Measurements from ENCODE around the gene VWA8.
"Not testable (repeated sequence)": the region's sequence is repeated elsewhere in the genome, so short reads cannot be mapped to it uniquely, and the experiment has no call there.

VWA8 gene

GRCh38 chr13:41546372-41547190 lies 414.3 kb downstream of the VWA8 start:
- Histone ChIP-seq H3K36me3 (ENCODE audit: insufficient read depth) (no peaks in the 10 kb centered on the region), H3K27ac (no peak overlapping the region), H3K9ac (no peak overlapping the region), H3K4me3 (IDR thresholded peaks at IDR 0.05; ENCODE audit: insufficient read depth, low read depth, low read length) (no peak overlapping the region), H2AFZ (ENCODE audit: low read depth) (no peak overlapping the region), H4K20me1 (ENCODE audit: insufficient read depth) (no peaks in the 10 kb centered on the region), H3K4me2 (no peak overlapping the region), H3K79me2 (ENCODE audit: insufficient read depth, low read depth) (no peaks in the 10 kb centered on the region), H3K27me3 (ENCODE audit: insufficient read depth, low read depth) (no peaks in the 10 kb centered on the region), H3K4me1 (ENCODE audit: low read depth, poor library complexity, severe bottlenecking) (no peaks in the 10 kb centered on the region)
- no peak for TF ChIP-seq CTCF (conservative IDR thresholded peaks at IDR 0.05; ENCODE audit: low read depth, low read length)

GRCh38 chr13:41545432-41545707 lies 415.5 kb downstream of the VWA8 start:
- no peak for TF ChIP-seq CTCF (conservative IDR thresholded peaks at IDR 0.05; ENCODE audit: low read depth, low read length)
- H3K9ac ChIP-seq: no peak overlapping the region
- H2AFZ ChIP-seq (ENCODE audit: low read depth): no peak overlapping the region
- no peak overlapping the region for H3K4me3 ChIP-seq (IDR thresholded peaks at IDR 0.05; ENCODE audit: insufficient read depth, low read depth, low read length)
- no peaks in the 10 kb centered on the region for H4K20me1 ChIP-seq (ENCODE audit: insufficient read depth)
- H3K27me3 ChIP-seq (ENCODE audit: insufficient read depth, low read depth): no peaks in the 10 kb centered on the region
- no peaks in the 10 kb centered on the region for H3K79me2 ChIP-seq (ENCODE audit: insufficient read depth, low read depth)
- no peaks in the 10 kb centered on the region for H3K36me3 ChIP-seq (ENCODE audit: insufficient read depth)
- H3K4me1 ChIP-seq (ENCODE audit: low read depth, poor library complexity, severe bottlenecking): no peaks in the 10 kb centered on the region
- H3K27ac ChIP-seq: no peak overlapping the region
- H3K4me2 ChIP-seq: no peak overlapping the region

- Histone ChIP-seq H4K20me1 (ENCODE audit: insufficient read depth) (no peaks in the 10 kb centered on the region), H3K4me3 (IDR thresholded peaks at IDR 0.05; ENCODE audit: insufficient read depth, low read depth, low read length) (no peak overlapping the region), H3K36me3 (ENCODE audit: insufficient read depth) (no peaks in the 10 kb centered on the region), H3K27me3 (ENCODE audit: insufficient read depth, low read depth) (no peaks in the 10 kb centered on the region), H3K4me2 (no peak overlapping the region), H3K79me2 (ENCODE audit: insufficient read depth, low read depth) (no peaks in the 10 kb centered on the region), H3K9ac (no peak overlapping the region), H2AFZ (ENCODE audit: low read depth) (no peak overlapping the region), H3K4me1 (ENCODE audit: low read depth, poor library complexity, severe bottlenecking) (no peaks in the 10 kb centered on the region), H3K27ac (no peak overlapping the region)
- no peak for TF ChIP-seq CTCF (conservative IDR thresholded peaks at IDR 0.05; ENCODE audit: low read depth, low read length)
Measured at GRCh38 chr13:41543664-41544300, 417.1 kb downstream of the VWA8 start.

GRCh38 chr13:41542799-41543198 lies 418.1 kb downstream of the VWA8 start:
- not testable (repeated sequence) for H3K36me3 ChIP-seq (ENCODE audit: insufficient read depth); H2AFZ ChIP-seq (ENCODE audit: low read depth); H3K79me2 ChIP-seq (ENCODE audit: insufficient read depth, low read depth); H3K4me3 ChIP-seq (IDR thresholded peaks at IDR 0.05; ENCODE audit: insufficient read depth, low read depth, low read length); H3K9ac ChIP-seq; H4K20me1 ChIP-seq (ENCODE audit: insufficient read depth); H3K27me3 ChIP-seq (ENCODE audit: insufficient read depth, low read depth); H3K4me2 ChIP-seq; H3K27ac ChIP-seq; H3K4me1 ChIP-seq (ENCODE audit: low read depth, poor library complexity, severe bottlenecking)

- no peaks in the 10 kb centered on the region for H3K79me2 ChIP-seq (ENCODE audit: insufficient read depth, low read depth)
- TF ChIP-seq CTCF (conservative IDR thresholded peaks at IDR 0.05; ENCODE audit: low read depth, low read length): no peak
- no peak overlapping the region for H3K4me2 ChIP-seq
- no peak overlapping the region for H3K27ac ChIP-seq
- H3K36me3 ChIP-seq (ENCODE audit: insufficient read depth): no peaks in the 10 kb centered on the region
- no peaks in the 10 kb centered on the region for H4K20me1 ChIP-seq (ENCODE audit: insufficient read depth)
- no peak overlapping the region for H3K4me3 ChIP-seq (IDR thresholded peaks at IDR 0.05; ENCODE audit: insufficient read depth, low read depth, low read length)
- no peaks in the 10 kb centered on the region for H3K27me3 ChIP-seq (ENCODE audit: insufficient read depth, low read depth)
- H2AFZ ChIP-seq (ENCODE audit: low read depth): no peak overlapping the region
- H3K4me1 ChIP-seq (ENCODE audit: low read depth, poor library complexity, severe bottlenecking): no peaks in the 10 kb centered on the region
- no peak overlapping the region for H3K9ac ChIP-seq
Measured at GRCh38 chr13:41542281-41542680, 418.6 kb downstream of the VWA8 start.

Data from KMS-11 (cell line).